ENCODE results near the gene POU2F1.

POU2F1 gene

DNA sequence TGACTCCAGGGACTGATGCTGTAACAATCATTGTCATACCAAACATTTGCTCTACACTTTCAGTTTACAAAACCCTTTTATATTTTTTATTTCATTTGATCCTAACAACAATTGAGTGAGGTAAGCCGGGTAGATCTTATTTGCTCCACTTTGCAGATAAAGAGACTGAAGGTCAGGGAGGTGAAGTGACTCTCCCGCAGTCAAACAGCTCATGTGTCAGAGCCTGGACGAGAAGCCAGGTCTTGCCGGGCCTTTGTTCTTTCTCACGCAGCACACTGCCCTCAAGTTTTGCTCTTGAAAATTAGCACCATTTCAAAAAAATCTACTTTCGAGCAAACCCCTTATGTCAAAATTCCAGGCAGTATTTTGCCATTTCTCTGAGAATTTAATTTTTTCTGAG is 232.4 kb downstream of the POU2F1 start:
- DNase-seq: no peak

DNA sequence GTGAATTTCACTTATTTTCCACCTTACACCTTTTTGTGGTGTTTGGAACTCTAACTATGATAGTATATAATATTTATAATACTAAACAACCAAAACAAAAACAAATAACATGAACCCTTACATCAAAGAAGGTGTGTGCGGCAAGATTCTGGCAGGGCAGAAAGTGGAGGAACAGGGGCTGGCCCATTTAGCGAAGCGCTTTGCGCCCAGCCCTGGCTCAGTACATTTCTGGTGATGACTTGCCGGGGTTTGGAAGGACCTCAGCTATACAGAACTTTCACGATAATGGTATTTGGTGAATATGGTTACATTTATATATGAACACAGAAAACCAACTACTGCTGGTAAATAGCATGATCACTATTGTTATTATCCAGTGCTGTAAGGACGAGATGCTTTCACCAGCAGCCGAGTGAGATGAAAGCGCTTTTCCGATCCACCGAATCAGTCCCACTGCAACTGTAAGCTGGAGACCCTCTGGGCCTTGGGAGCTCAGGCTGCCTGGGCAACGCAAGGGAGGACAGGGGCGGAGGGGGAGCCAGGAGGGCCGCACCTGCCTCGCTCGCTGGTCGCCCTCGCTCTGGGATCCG is 233.7 kb downstream of the POU2F1 start:
- no peak for DNase-seq

DNA sequence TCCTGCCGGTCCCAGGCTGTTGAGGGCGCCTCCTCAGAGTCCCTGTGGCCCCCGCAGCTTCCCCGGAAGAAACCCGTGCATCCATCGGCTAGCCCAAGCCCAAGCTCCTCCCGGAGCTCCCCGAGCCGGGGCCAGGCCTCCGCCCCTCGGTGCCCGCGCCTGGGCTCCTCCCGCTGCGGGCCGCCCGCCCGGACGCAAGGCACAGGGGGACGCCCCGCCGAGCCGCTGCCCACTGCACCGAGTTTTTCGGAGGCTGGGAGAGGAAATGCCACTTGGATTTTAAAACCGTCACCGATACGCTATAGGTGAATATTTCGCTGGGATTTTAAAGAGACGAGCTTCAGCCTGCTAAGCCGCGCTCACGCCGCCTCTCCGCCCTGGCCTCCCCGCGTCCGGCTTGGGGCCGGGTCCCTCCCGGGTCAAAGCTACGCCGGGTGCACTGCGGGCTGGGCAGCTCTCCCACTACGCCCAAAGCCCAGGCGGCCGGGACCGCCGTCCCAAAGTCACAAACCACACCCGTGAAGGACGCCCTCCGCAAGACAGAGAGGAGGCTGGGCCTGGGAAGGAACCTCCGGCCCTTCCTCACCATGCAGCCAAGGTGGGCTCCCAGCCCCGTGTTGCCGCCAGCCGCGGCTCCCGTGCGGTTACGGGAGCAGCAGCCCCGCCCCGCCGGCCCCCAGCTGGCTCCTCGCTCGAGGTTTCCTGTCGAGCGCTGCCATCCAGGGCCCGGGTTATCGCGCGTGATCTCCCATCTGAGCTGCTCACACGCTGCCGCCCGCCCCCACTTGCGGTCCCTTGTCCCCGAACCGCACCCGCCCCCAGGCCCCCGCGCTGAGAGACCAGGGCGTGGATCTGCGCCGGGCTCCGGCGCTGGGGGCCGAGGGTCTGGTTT is 234.5 kb downstream of the POU2F1 start:
- peak; percentile 81 for DNase-seq

DNA sequence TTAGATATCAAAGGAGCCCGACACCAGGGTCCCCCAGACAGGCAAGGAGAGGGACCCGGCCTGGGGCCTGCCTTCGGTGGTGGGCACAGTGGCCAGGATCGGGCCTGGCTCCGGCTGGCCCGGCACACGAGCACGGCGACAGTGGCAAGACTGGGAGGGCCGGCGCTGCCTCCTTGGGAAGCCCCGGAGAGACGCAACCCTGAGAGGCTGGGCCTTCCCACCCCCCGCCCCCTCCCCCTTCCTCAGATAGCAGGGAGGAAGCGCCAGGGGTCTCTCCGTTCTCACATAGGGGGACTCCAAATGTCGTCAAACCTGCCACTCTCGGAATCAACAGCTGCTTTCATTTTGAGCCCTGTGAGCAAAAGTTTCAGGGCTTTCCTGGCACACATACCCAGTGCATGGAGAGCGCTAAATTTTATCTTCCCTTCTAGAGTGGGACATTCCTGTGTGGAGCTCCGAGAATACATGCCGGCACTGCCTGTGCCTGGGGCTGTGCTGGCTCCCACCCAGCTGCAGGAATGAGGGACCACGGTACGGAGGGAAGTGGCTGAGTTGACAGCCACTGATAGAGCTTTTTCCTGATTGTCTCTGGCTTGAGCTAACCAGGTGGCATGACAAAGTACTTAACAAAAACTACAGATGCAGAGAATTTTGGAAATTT is 235.2 kb downstream of the POU2F1 start:
- peak; percentile 56 for DNase-seq

DNA sequence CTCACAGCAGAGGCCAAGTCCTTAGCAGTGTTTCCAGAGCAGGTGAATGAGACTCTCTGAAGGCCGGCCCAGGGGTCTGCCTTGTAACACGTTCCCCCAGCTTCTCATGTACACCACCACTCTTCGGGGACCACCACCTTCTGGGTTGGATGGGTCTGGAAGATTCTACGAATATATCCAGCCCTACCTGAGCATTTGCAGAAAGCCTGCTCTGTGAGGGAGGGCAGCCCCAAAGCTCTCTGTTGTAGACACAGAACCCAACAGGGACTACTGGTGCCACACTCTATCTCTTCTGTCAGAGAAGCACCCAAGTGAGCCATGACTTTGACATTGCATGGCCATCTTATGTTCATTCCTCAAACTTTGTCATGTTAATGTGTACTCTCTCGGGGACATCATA is 235.8 kb downstream of the POU2F1 start:
- no peak for DNase-seq

DNA sequence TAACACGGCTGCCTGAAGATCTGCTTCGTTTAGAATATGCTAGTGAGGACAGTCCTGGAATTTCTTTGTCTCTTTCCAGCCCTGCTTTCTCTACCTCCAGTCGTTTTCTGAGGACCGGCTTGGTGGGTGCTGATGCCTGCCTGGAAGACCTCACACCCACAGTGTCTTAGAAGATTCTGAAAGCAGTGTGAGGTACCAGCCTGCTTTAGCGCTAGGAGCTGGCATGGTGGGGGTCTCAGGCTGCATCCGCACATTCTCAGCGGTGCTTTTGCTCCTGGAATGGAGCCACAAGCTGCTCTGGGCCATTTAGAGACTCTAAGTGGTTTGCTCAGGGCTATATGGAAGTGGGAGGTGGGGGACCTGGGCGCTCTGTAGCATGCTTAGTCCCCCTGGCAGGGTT is 236.2 kb downstream of the POU2F1 start:
- DNase-seq: no peak

DNA sequence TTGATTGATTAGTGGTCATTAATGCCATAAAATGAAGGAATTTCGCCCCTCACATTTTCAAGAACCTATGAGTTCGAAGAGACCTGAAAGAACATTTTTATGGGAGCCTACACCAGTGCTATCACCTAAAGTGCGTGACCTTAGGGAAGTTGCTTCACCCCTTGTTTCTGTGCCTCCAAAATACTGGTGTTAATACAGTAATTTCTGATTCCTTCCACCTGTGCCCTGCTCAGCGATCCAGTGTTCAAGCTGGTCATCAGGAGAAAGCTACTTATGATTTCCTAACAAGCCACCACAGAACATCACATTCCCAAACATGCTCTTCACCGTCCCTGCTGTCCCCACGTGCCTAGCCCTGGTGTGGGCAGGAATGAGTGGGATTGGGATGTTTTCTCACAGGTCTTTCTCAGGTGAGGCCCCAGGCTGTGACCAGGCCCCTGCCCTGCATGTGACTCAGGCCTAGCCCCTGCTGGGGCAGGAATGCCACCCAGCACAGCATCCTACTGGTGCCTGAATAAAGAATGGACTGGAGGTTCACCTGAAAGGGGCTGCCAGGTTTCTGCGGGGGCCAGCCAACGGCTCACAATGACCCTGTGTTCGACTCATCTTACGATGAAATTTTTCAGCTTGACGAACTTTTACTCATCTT is 237.4 kb downstream of the POU2F1 start:
- no peak for DNase-seq

DNA sequence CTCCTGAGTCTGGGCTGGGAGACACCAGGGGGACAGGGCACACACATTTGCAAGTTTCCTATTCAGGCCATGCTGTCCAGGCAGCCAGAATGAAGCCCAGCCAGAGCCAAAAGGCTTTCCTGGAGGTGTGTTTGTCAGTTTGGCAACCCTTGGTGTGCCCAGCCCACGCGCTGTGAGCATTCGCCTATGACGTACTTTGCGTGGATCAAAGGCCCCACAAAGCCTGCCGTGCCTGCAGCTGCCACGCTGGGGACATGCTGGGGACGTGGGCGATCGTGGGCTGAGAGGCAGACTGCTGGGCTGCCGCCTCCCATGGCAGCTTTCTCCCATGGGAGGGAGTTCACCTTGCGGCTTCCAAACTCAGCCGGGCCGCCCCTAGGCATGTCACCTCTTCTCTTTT is 240.2 kb downstream of the POU2F1 start:
- peak; percentile 79 for DNase-seq

DNA sequence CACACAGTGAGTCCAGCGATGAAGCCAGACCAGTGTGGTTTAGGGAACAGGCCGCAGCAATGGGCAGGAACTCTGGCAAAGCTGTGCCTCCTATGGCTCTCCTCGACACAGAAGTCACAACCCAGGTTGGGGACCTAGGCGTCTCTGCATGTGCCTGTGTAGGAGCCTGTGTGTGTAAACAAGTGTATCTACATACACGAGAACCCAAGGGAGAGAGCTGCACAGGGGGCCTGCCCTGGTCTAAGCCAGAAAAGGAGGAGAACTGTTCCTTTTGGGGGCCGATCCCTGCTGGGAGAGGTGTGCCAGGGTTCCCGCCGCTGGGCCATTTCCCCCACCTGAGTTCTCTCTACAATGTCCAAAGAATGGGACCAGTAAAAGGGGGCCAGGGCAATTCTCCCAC is 241.7 kb downstream of the POU2F1 start:
- no peak for DNase-seq

DNA sequence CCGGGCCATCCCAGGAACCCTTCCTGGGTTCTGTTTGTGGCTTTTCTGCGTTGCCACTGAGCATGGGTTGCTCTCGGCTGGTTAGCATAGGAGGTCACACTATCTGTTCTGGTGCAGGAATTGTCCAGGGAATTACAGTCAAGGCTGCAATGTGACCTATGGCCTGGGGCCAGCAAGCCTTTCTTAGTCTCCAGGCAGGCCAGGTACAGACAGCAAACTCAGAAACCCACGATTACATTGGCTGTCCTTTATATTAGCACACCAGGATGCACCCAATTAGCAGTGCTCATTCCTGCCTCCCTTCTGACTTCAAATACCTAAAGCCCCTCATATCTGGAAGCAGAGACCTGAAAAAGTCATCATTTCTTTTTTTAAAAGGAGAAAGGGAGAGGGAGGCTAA is 242.4 kb downstream of the POU2F1 start:
- DNase-seq: no peak

DNA sequence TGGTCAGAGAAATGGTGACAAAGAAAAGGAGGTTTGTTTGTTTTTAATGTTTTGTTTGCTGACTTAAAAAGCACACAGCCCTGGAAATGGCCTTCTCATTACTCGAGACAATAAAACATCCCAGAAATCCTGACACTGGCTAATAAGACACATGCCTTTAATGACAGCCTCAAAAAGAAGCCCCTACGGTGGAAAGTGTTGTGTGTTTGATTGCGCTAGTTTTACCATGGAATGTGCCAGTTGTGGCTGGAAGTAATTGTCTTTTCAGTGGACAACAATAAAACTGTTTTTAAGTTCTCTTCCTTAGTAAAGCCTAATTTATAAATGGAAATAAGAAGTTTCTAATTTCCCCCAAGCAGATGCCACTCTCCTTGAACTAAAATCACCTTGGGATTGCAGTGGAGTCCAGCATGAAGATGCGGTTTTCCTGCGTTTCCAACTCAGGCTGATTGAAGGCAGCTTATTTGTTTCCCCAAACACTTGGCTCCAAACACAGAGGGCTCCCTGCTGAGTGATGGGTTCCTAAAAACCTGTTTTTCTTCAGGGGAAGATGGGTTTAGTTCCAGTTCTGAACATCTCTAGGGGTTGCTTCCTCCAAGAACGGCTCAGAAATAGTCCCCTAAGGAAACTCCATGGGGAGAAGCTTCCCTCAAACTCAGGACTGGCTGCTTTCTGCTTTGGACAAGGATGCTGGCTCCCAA is 243.3 kb downstream of the POU2F1 start:
- no peak for DNase-seq

DNA sequence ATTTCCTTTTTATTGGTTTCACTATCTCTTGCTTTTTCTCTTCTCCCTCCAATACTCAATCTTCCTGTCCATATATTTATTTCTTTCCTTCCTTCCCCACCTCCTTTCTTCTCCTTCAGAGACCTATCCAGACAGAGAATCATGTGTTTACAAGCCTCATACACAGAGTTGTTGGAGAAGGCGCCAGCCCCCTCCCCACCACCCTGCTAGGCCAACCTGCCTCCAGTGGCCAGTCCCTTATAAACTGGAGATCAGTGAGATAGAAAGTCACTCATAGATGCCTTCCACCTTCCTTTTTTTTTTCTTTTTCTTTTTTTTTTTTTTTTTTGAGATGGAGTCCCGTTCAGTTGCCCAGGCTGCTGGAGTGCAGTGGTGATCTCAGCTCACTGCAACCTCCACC is 244.3 kb downstream of the POU2F1 start:
- no peak for DNase-seq

DNA sequence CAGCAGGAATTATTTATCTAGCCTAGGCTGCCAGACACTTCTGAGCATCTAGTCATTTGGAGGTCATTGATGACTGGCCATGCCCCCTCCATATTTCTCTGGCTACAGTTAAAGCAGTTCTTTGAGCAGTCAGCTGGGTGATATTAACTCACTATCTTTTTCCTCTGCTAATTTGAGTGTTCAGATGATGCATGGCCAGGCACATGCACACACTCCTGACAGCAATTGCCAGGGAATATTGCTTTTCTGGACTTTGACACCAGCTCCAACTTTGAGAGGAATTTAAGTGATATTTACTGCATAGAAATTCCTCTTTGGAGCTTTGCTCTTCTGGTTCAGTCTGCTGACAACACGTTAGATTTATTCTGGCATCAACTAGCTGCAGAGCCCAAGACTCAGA is 245.1 kb downstream of the POU2F1 start:
- DNase-seq: no peak

DNA sequence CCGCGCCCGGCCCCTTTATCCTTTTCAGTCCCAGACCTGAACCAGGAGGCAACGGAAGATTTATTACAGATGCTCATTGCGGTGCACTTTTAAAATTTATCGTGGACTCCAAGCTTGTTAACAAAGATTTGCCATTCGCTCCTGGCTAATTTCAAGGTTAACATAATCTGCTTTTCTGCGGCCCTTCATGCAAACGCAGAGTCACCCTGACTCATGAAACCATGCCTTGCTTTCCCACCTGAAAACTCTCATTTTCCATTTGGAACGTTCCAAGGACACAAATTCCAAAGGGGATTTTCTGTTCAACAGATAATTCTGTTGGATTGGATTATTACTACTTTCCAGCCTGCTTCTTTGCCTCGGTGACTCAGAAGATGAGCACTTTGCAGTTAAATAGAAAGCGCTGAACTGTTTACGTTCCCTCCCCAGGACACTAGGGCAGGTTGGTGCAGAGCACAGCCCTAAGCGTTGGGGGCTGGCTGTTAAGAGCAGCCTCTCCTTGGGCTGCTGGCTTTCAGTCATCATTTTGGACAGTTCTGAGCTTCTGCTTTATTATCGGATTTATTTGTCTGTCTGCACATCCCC is 246.5 kb downstream of the POU2F1 start:
- DNase-seq: no peak

DNA sequence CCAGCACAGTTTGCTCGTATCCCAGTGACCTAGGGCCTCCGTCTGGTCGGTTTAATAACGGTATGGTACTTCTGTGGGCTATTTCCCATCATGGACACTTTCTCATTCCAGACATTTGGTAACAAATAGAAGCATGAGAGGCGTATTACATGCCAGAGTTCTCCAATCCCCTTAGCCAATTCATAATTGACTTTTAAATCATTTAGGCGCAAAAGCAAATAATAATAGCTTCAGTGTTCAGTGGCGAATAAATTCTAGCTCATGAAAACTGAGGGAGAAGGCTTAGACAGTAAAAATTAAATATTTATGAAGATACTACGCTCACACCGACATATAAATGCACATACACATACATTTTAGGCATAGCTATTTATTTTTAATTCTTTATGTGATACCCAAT is 247.1 kb downstream of the POU2F1 start:
- no peak for DNase-seq

DNA sequence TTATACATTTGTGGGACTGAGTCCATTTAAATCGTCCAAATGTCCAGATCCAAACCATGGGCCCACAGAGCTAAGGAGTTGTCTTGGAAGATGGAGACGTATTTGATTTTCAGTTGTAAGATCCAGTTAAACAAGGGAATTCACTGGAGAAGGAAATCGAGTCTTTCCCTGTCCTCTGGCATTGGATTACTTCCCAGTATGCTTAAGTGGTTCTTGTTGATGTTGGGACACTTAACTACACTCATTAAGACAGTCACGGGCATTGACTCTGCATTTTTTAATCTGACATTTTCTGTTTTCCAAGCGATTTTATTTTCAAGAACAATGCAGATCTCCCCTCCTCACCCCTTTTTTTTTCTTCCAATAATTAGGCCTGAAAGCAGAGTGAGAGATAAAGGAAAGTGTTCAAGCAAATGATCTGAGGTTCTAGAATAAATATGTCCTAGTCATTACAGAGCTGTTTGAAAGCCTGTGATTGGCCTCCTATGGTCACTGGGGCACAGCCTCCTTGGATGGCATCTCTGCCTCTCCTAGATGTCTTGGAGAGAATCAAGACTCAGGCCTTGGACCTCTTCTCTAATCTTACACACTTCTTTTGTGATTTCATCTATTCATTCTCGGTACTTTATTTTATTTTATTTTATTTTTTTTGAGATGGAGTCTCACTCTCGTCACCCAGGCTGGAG is 248.7 kb downstream of the POU2F1 start:
- no peak for DNase-seq

DNA sequence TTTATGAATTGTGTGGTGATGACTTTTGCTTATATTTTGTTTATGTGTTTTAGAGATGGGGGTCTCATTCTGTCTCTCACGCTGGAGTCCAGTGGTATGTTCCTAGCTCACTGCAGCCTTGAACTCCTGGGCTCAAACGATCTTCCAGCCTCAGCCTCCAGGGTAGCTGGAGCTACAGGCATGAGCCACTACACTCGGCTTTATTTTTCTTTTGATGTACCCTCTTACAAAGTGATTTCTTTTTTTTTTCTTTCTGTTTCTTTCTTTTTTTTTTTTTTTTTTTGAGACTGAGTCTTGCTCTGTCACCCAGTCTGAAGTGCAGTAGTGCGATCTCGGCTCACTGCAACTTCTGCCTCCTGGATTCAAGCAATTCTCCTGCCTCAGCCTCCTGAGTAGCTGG is 250.9 kb downstream of the POU2F1 start:
- DNase-seq: no peak

DNA sequence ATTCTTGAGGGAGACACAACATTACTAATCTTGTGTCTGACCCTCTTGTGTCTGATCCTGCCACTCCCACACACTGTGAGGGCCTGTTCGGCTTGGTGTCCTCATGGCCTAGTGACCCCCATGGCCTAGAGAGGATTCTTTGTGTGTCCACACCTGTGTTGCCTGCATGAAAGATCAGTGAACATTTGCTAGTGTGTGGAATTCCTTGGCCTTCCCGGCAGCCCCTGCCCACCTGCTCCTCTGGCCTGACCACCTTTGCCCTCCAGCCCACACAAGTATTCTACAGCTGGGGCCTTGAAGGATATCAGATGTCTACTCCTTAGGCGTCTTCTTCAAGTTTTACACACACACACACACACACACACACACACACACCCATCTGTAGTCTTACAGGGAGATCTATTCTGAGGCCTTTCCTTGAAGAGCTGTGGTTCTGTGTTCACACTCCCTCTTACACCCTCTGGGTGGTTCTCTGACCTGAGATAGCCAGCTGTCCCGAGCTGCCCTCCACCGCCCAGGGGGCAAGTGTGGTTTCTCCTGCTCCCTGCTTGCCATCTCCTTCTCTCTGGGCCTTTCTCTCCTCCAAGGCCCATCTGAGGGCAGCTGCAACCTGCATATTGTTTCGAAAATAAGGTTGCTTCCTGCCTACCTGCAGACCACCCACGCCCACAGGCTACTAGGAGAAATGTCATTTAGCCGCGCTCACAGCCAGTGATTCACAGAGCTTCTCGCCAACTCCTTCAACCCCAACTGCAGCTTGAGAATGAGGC is 252.3 kb downstream of the POU2F1 start:
- peak; percentile 66 for DNase-seq

DNA sequence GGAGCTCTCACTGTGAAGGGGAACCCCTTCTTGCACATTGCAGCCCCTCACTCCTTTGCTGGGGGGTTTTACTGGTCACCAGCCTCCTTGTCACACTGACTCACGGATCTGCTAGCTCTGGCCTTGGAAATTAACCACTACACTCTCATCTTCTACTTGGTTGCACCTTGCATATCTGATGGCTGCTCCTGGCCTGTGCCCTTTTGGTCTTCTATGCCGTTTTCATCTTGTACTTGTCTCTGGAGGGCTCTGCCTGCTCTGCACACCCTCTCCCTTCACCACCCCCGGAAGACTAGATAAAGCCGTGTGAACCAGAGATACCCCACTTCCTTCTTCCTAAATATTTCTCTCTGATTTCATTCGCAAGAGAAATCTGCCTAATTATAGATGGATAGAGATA is 253.1 kb downstream of the POU2F1 start:
- no peak for DNase-seq

DNA sequence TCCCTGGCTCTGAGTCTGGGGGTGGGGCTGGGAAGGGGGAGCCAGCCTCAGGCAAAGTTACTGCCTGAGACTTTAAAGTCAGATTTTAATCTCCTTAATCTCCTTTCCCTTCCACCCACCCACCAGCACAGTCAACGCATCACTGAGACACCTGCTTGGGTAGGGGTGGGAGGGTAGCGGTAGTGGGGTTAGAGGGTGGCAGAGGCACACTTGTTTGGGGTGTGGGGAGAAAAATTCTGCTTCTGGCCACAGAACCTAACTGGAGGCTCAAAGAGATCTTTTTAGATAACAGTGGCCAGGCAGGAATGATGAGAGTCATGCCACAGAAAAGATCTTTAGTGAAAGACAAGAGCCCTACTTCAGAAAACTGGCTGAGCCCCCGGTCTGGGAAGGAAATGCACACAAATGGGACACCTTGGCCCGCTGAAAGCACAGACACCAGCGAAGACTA is 253.5 kb downstream of the POU2F1 start:
- peak; percentile 60 for DNase-seq

DNA sequence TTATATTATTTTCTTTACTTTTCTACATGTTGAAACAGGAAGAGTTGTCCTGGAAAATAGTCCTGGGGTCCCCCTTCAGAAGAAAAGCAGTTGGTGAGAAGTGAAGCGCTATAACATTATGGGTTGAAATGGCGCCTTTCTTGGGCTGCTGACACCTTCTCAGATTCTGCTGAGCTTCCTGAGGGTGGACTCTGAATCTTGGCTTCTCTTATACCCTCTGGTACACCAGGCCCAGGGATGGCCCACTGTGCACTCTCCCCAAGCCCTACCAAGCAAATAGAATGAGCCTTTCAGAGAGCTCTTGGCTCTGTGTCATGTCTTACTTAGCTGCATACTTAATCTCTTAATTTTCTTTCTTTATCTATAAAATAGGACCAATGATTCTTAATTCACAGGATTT is 255.4 kb downstream of the POU2F1 start:
- DNase-seq: no peak
